ENCODE measurements around the gene EDN1.
A peak's percentile ranks its signal among the peaks of the same experiment; 100 is the strongest.
"Not testable (repeated sequence)": the region's sequence is repeated elsewhere in the genome, so short reads cannot be mapped to it uniquely, and the experiment has no call there.

The EDN1 gene

GRCh38 chr6:12327391-12327790 lies 37.2 kb downstream of the EDN1 start:
- no peak for TF ChIP-seq CTCF (IDR thresholded peaks at IDR 0.05; ENCODE audit: low read depth, low read length)
- H3K4me3 ChIP-seq (ENCODE audit: low read depth, low read length), result no peak overlapping the region
- in situ Hi-C loops (cut with HindIII; ENCODE audit: low sequenced_read_pairs), result no loop called here
- peak; percentile 36 for DNase-seq (ENCODE audit: low read depth, low spot score)

DNA sequence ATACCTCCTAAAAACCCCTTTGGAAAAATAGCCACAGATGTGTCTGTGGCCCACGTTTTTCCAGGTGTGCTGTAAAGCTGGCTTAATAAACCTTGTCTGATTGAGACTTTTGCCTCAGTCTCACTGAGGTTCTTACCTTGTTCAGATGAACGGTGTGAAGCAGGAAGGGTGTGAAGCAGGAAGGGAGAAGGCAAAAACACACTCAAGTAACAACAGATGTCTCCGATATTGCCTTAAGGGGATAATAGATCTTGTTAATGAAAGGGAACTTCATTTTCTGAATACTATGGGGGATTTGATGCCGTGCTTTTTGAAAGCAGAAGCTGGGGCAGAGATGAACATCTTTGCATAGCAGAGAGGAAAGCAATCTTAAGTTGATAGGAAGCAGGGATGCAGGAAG lies 37.8 kb downstream of the EDN1 start:
- in situ Hi-C loops (cut with HindIII; ENCODE audit: low sequenced_read_pairs), result no loop called here
- TF ChIP-seq CTCF (IDR thresholded peaks at IDR 0.05; ENCODE audit: low read depth, low read length), result no peak

DNA sequence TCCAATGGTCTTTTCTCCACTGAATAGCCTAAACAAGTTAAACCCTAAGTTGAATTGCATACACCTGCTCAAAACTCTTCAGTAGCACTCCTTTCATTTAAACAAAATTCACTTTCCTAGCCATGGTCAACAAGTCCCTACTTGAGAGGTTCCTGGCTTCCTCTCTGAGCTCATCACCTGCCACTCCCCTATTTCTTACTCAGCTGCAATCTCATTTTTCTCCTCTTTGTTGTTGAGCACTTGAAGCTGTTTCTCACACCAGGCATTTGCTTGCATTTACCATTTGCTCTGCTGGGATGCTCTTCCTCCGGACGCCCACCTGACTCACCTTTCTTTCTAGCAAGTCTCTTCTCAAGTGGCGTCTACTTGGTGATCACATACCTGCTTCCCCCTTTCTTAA lies 38.5 kb downstream of the EDN1 start:
- DNase-seq (ENCODE audit: low read depth, low spot score), result no peak
- no peak for TF ChIP-seq CTCF (IDR thresholded peaks at IDR 0.05; ENCODE audit: low read depth, low read length)
- no peak overlapping the region for H3K4me3 ChIP-seq (ENCODE audit: low read depth, low read length)
- in situ Hi-C loops (cut with HindIII; ENCODE audit: low sequenced_read_pairs), result no loop called here

More for the DNA sequence above, 37.8 kb downstream of the EDN1 start:
- H3K4me3 ChIP-seq (ENCODE audit: low read depth, low read length), result no peak overlapping the region
- no peak for DNase-seq (ENCODE audit: low read depth, low spot score)

DNA sequence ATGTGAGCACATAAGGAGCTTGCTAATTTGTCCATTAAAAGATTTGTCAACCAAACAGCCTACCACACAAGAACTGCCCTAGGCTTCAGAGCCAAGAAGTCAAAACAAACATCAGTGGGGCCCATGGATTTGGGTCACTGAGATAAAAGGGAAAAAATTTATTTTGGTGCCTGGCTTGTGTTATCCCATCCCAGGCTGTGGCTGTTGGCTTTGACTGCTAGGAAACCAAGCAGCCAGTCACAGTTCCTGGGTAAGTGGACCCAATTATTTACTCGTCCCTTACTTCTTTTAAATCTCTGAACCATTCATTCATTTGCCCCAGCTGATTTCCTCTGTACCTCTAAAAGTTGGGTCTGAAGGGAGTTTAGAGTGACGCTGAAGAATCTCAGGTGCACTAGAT lies 41.3 kb downstream of the EDN1 start:
- no peak for TF ChIP-seq CTCF (IDR thresholded peaks at IDR 0.05; ENCODE audit: low read depth, low read length)
- no peak overlapping the region for H3K4me3 ChIP-seq (ENCODE audit: low read depth, low read length)
- in situ Hi-C loops (cut with HindIII; ENCODE audit: low sequenced_read_pairs), result no loop called here
- no peak for DNase-seq (ENCODE audit: low read depth, low spot score)

DNA sequence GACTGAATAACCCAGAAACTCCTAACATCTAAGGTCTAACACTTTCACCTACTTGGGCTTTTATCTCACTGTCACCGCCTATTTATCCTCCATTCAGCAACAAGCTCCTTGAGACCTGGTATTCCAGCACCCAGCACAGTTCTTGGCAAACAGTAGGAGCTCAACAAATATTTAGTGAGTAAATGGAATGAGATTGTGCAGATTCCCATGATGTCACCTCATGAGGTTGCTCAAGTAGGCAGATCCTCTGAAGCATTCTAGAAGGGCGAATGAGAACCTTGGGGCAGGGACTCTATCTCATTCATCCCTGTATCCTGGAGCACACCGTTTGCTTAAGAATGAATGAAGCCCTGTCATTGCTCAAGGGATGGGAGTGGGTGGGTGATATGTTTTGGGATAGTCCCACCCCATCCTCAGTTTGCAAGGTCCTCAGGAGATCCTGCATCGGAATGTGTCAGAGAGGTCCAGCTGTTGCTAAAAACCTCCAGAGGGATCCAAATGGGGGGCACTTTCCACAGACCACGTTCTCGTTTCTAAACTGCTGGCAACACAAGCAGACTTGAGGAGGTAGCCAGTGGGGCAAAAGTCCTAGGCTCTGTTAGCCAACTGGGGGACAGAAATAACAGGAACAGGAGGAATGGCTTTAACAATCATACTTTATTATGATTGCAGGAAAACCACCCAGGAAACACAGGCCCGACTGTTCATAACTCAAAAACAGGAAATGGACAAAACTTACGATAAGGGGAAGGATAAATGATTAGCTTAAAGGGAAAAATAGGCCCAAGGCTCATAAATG lies 42.0 kb downstream of the EDN1 start:
- no peak for TF ChIP-seq CTCF (IDR thresholded peaks at IDR 0.05; ENCODE audit: low read depth, low read length)
- H3K4me3 ChIP-seq (ENCODE audit: low read depth, low read length), result no peak overlapping the region
- in situ Hi-C loops (cut with HindIII; ENCODE audit: low sequenced_read_pairs), result no loop called here
- no peak for DNase-seq (ENCODE audit: low read depth, low spot score)

DNA sequence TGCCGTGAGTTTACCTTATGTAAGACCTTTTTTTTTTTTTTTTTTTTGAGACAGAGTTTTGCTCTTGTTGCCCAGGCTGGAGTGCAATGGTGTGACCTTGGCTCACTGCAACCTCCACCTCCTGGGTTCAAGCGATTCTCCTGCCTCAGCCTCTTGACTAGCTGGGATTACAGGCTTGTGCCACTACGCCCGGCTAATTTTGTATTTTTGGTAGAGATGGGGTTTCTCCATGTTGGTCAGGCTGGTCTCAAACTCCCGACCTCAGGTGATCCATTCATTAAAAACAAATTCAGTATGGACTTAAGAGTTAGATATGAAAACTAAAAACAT lies 42.6 kb downstream of the EDN1 start:
- in situ Hi-C loops (cut with HindIII; ENCODE audit: low sequenced_read_pairs); DNase-seq (ENCODE audit: low read depth, low spot score); H3K4me3 ChIP-seq (ENCODE audit: low read depth, low read length): not testable (repeated sequence)

DNA sequence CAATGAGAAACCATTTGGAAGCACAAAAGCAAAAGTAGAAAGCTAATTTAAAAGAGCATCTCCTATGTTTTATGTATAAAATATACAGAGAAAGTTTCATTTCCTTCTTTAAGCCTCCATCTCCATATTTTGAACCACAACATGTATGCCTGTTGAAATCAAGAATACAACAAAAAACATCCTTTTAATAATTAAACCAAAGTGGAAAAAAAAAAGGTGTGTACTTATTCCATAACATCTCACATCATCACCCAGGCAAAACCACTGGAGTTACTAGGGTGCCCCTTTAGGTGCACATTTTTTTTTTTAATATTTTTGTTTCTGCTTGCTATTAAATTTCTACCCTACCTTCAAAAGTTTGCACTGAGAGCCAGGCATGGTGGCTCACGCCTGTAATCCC lies 43.0 kb downstream of the EDN1 start:
- TF ChIP-seq CTCF (IDR thresholded peaks at IDR 0.05; ENCODE audit: low read depth, low read length), result no peak
- in situ Hi-C loops (cut with HindIII; ENCODE audit: low sequenced_read_pairs), result no loop called here
- no peak overlapping the region for H3K4me3 ChIP-seq (ENCODE audit: low read depth, low read length)
- DNase-seq (ENCODE audit: low read depth, low spot score), result no peak

Data from astrocyte of the spinal cord (primary cell).